Cortex of kidney (tissue), 1 donor: ENCODE measurements around the gene GRID2.

Experiments
- DNase-seq: peaks from one replicate; lab custom pipeline; 2025; lab: John Stamatoyannopoulos, UW

GRID2 gene

DNA sequence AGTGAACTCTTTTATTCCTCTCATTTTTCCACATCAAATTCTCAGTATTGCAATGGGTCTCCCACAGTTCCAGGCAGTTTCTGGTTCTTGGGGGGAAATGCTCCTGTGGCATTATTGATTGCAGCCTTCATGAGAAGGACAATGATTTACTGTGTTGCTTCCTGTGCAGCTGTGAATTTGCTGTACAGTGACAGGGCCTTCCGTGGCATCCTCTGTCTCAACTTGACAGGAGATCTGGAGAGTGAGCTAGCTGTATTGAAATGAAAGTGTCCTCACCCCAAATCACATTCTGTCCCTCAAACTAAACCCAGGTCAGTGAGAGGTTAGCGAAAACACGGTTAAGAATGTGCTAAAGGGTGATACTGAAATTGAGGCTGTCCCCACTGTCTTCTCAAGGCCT, 1447.6 kb downstream of the GRID2 start:
- DNase-seq: no peak

DNA sequence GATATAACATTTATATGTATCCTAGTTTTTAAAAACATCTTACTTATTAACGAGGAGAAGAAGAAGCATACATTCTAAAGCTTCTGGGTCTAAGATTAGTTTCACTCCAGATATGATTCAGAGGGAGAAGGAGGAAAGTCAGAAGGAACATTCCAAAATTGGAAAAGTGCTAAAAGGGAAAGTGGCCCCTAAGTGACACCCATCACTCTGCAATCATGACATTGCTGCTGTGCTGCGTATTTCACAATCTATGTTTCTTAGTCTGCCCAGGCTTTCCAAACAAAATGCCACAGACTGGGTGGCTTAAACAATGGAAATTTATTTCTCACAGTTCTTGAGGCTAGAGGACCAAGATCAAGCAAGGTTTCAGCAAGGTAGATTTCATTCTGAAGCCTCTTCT, 1452.3 kb downstream of the GRID2 start:
- DNase-seq: no peak

DNA sequence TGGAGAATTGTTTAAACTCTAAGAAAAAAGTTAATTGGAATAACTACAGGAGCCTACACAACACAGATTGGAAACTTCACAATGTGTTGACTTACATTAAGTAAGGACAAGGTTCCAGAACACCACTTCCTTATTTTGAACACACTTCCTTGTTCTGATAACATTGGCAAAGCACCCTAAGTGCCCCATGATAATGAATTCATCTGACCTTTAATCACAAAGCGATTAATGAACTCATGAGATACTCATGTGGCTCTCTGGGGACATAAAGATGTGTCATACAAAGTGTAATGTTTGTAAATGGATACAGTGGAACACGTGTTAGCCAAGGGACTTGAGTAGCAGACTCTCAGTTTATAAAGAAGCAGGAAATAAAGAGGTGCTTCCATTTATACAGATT, 1455.7 kb downstream of the GRID2 start:
- DNase-seq: no peak

DNA sequence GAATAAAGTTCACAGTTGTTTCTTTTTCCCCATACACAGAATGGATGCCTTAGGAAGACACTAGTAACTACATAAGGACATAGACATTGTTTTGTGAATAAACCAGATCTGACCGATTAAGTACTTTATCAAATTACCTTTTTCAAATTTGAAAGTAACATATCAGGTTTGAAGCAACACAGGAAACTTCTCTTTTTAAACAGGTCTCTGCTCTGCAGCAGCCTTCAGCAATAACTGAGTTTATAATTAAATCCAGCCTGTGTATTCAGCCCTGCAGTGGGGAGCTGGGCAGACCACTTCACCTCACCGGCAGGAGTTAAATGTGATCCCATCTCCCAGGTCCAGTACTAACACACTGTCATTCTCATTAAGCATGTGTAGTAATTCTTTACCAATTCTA, 1456.5 kb downstream of the GRID2 start:
- no peak for DNase-seq

DNA sequence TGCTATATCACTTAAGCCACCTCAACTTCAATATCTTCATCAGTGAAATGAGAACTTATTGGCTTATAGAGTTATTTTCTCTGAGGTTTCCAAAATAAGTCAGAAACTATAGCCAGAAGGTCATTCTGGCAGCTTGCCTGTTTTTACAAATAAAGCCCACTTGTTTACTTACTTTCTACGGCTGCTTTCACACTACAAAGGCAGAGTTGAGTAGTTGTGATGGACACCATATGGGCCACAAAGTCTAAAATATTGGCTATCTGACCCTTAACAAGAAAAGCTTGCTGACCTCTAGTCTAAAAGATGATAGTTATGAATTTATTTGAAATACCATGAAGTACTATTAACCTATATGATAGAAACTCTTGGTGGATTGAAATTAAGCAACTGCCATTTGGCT, 1457.5 kb downstream of the GRID2 start:
- DNase-seq: no peak

GRCh38 chr4:93764639-93765246, 1461.0 kb downstream of the GRID2 start:
- no peak for DNase-seq

- DNase-seq: no peak
Measured at GRCh38 chr4:93767917-93768316, 1464.2 kb downstream of the GRID2 start.

GRCh38 chr4:93770201-93770600, 1466.4 kb downstream of the GRID2 start:
- no peak for DNase-seq

- no peak for DNase-seq
Measured at GRCh38 chr4:93771640-93772411, 1468.1 kb downstream of the GRID2 start.

DNA sequence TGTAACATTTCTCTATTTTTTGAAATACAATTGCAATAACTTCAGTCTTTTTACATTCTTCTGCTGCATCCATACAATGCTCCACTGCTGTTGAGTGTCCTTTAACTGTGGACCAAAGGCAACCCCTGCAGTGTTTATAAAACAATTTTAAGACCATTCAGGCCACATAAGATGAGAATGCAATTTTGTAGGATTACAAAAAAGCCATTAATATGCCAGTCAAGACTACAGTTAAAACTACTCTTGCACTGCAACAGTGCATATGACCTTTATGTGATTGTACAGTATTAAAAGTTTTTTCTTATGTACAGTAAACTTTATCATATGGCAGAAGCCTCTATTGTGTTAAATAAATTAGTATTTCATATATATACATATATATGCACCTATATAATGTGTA, 1469.1 kb downstream of the GRID2 start:
- no peak for DNase-seq

DNA sequence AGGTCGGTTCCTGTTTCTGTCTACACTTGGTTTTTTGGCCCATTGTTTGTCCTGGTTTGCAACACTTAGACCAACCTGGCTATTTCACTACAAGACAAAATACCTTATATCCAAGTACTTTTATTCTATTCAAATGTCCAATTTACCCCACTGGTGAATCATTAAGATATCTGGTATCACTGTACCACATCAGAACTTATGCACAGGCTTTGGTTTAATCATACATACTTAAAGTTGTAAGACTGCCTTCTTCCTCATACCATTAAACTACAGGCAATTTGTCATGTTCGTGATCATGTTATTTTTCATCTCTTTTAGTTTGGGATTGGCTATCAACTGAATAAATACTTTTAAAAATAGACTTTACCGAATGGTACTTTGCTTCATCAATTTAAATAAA, 1471.8 kb downstream of the GRID2 start:
- DNase-seq: no peak

DNA sequence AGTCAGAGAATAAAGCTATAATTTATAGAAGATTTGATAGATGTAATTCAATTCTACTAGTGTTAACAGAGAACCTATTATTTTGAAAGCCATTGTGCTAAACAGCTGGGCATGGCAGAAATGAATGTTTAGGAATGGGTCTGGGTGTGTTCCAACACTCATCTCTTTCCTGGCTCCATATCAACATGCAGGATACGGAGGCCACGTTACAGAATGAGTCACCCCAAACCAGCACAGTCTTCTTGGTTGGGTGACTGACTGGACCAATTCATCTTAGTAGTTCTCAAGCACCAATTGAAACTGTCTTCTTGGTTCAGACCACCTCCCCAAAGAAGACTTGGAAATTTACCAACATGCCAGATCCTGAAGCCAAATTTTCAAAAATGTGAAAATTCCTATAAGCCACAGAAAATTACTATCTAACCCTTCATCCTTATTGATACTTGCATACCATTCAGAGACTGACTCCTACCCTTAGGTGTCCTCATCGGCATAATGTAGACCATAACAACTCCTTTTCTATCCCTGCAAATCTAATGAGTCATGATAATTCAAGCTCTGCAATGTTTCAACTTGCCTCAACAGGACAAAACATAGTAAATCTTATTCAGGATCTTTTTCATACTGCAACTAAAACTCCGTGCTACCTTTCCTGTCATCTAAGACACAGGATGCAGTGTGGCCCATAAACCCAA, 1472.8 kb downstream of the GRID2 start:
- no peak for DNase-seq

- DNase-seq: no peak
Measured at GRCh38 chr4:93777081-93777460, 1473.3 kb downstream of the GRID2 start.

DNA sequence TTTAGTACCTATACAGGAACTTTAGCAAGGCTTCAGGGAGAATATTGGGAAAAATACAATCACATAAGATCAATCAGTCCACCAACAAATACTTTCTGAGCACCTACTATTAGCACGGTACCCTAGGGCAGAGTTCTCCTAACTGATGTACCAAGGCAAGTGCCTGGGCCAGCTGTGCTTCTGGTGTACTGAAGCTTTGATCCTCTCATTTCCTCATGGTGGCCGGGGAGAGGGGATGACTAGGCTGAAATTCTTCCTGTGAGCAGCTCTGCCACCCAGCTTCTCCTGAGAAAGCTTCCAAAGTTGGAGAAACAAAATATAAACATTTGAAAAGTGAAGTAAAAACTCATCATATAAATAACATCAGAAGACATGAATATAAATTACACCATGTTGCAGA, 1475.5 kb downstream of the GRID2 start:
- DNase-seq: no peak

DNA sequence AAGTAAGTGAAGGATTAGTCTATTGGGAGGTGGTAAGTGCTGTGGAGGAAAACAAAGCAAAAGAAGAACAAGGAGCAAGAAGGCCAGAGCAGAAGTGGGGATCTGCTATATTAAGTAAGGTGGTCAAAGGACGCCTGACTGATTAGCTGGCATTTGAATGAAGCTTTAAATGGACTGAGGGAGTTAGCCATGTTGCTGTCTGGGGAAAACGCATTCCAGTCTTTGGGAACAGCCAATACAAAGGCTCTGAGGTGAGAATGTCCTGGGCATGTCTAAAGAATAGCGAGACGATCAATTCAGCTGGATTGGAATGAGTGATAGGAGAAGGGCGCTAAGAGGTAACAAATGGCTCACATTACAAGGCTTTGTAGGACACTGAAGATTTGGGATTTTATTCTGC, 1476.3 kb downstream of the GRID2 start:
- no peak for DNase-seq

DNA sequence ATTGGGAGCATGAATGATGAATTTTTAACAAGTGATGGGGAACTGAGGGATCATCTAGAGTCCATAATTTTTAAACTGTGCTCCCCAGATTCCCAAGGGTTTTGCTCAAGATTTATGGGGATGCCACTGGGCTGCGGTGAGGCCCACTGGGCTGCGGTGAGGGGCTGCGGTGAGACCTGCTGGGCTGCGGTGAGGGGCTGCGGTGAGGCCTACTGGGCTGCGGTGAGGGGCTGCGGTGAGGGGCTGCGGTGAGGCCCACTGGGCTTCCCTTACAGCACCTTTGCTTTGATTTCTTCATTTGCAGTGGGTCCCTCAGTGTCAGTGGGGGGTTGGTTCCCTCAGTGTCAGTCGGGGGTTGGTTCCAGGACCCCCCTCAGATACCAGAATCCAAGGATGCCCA, 1477.4 kb downstream of the GRID2 start:
- no peak for DNase-seq

- no peak for DNase-seq
Measured at GRCh38 chr4:93786149-93786548, 1482.4 kb downstream of the GRID2 start.

- no peak for DNase-seq
Measured at GRCh38 chr4:93788712-93789111, 1484.9 kb downstream of the GRID2 start.

- no peak for DNase-seq
Measured at GRCh38 chr4:93791570-93792195, 1487.9 kb downstream of the GRID2 start.

- DNase-seq: no peak
Measured at GRCh38 chr4:93802045-93802444, 1498.3 kb downstream of the GRID2 start.

GRCh38 chr4:93809773-93810172, 1506.0 kb downstream of the GRID2 start:
- DNase-seq: no peak

GRCh38 chr4:93810340-93810992, 1506.7 kb downstream of the GRID2 start:
- DNase-seq: no peak
